ENCODE measurements around the gene ACADS. TPM values are rescaled to one million over a fixed set of nuclear protein-coding genes. Genes with fewer than 3 reads are reported as not detected.

The ACADS gene, protein sequence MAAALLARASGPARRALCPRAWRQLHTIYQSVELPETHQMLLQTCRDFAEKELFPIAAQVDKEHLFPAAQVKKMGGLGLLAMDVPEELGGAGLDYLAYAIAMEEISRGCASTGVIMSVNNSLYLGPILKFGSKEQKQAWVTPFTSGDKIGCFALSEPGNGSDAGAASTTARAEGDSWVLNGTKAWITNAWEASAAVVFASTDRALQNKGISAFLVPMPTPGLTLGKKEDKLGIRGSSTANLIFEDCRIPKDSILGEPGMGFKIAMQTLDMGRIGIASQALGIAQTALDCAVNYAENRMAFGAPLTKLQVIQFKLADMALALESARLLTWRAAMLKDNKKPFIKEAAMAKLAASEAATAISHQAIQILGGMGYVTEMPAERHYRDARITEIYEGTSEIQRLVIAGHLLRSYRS
- total RNA-seq, result 10 to 100 TPM in 3 of 4 donors, 1 to 10 TPM in 1; 1.2 to 46.1 (median 13.9) TPM

- peak; percentile 20 to 67 for TF ChIP-seq POLR2A (IDR thresholded peaks at IDR 0.05)
- TF ChIP-seq, protein P1, sequence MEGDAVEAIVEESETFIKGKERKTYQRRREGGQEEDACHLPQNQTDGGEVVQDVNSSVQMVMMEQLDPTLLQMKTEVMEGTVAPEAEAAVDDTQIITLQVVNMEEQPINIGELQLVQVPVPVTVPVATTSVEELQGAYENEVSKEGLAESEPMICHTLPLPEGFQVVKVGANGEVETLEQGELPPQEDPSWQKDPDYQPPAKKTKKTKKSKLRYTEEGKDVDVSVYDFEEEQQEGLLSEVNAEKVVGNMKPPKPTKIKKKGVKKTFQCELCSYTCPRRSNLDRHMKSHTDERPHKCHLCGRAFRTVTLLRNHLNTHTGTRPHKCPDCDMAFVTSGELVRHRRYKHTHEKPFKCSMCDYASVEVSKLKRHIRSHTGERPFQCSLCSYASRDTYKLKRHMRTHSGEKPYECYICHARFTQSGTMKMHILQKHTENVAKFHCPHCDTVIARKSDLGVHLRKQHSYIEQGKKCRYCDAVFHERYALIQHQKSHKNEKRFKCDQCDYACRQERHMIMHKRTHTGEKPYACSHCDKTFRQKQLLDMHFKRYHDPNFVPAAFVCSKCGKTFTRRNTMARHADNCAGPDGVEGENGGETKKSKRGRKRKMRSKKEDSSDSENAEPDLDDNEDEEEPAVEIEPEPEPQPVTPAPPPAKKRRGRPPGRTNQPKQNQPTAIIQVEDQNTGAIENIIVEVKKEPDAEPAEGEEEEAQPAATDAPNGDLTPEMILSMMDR (IDR thresholded peaks at IDR 0.05), result peak in 1 of 4 experiments; percentile 26
- intact Hi-C loops (cut with DNase I; ENCODE audit: low total_unique reads), result no loop called here
- no peaks in the 10 kb centered on the region for H3K9me3 ChIP-seq
- peak within 1 kb of the TSS; percentile 51 to 80 for H3K27ac ChIP-seq
- no peaks in the 10 kb centered on the region for H3K27me3 ChIP-seq
- H3K4me1 ChIP-seq, result no peaks in the 10 kb centered on the region
- DNase-seq, result peak; percentile 87 to 90
- no peaks in the 10 kb centered on the region for H3K36me3 ChIP-seq
- H3K4me3 ChIP-seq, result peak within 1 kb of the TSS; percentile 34 to 59
These were observed at the start of gene ACADS for GRCh38 chr12:120725659-120726509. Gene ACADS, plus strand, starts transcription at chr12:120725826. Its CDS starts 60 bp downstream, at chr12:120725886.

- Histone ChIP-seq H3K4me1 (no peaks in the 10 kb centered on the region), H3K36me3 (no peaks in the 10 kb centered on the region), H3K4me3 (no peak overlapping the region), H3K27ac (peak overlapping the region in 1 of 2 donors; percentile 52), H3K9me3 (no peaks in the 10 kb centered on the region), H3K27me3 (no peaks in the 10 kb centered on the region)
- no peak for TF ChIP-seq POLR2A (IDR thresholded peaks at IDR 0.05)
- TF ChIP-seq, protein P1 (IDR thresholded peaks at IDR 0.05), result no peak
- peak in 1 of 2 donors; percentile 64 for DNase-seq
- intact Hi-C loops (cut with DNase I; ENCODE audit: low total_unique reads), result no loop called here
These were observed 47.7 kb upstream of the ACADS start for GRCh38 chr12:120677765-120678473.

GRCh38 chr12:120678572-120678971 is 47.1 kb upstream of the ACADS start:
- peak overlapping the region in 1 of 2 donors; percentile 17 for H3K27ac ChIP-seq
- no peak for DNase-seq
- H3K27me3 ChIP-seq, result no peaks in the 10 kb centered on the region
- H3K9me3 ChIP-seq, result no peaks in the 10 kb centered on the region
- no peak overlapping the region for H3K4me3 ChIP-seq
- TF ChIP-seq, protein P1 (IDR thresholded peaks at IDR 0.05), result no peak
- TF ChIP-seq POLR2A (IDR thresholded peaks at IDR 0.05), result no peak
- H3K4me1 ChIP-seq, result no peaks in the 10 kb centered on the region
- H3K36me3 ChIP-seq, result no peaks in the 10 kb centered on the region
- intact Hi-C loops (cut with DNase I; ENCODE audit: low total_unique reads), result no loop called here

DNA sequence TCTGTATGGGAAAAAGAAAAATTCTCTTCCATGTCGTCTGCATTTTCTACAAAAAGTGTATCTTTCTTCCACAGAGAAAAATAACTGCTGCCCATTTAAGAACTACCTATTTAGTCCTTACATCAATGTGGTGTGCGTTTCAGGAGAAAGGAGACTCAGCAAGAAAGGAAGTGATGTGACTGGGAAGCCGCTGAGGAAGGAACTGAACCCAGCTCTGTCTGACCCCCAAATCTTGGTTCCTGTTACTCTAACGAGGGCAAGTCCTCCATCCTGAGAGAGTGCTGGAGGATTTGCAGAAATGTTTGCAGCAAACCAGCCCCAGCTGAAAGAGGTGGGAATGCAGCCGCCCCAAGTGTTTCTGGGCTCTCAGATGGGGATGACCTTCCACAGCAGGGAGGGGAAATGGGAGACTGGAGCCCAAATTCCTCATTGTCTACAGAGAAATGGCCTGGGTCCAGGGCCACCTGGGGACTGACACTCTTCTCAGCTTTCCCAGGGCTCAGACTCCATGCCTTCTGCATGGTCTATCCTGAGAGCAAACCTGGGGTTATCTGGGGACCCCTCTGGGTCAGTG is 45.4 kb upstream of the ACADS start:
- H3K36me3 ChIP-seq, result no peaks in the 10 kb centered on the region
- H3K27ac ChIP-seq, result no peak overlapping the region
- no peaks in the 10 kb centered on the region for H3K4me1 ChIP-seq
- no peaks in the 10 kb centered on the region for H3K27me3 ChIP-seq
- intact Hi-C loops (cut with DNase I; ENCODE audit: low total_unique reads), result no loop called here
- H3K4me3 ChIP-seq, result no peak overlapping the region
- no peak for DNase-seq
- no peaks in the 10 kb centered on the region for H3K9me3 ChIP-seq
- TF ChIP-seq, protein P1 (IDR thresholded peaks at IDR 0.05), result no peak
- no peak for TF ChIP-seq POLR2A (IDR thresholded peaks at IDR 0.05)

Measured in uterus (tissue), 4 donors.